GM12872 (cell line): Measurements from ENCODE around the gene TENM3.
A peak's percentile ranks its signal among the peaks of the same experiment; 100 is the strongest.

Experiments
- TF ChIP-seq, protein P1 (sequence below): IDR thresholded peaks from 3 replicates; pipeline ENCODE4 v1.5.1; 2011; ENCODE audit warnings: low read depth, mild to moderate bottlenecking, low read length, moderate library complexity; ENCODE audit not compliant: insufficient read depth

Gene TENM3

DNA sequence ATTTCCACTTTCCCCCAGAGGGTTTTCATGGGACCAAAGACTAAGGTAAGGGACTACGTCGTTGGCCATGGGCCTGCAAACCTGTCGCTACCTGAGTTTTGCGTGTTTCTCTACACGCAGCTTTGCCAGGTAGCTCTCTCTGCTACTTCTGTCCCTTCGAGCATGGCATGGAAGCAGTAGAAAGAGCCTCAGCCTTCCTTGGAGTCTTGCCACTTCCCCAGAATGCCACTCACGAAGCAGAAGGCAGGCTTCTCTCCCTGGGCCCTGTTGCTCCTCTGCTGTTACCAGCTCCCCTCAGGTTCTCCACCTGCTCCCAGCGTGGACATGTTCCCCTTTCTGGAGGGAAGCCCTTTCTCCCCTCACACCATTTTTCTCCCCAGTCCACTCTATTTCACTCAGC, 381.1 kb downstream of the TENM3 start:
- TF ChIP-seq, protein P1, sequence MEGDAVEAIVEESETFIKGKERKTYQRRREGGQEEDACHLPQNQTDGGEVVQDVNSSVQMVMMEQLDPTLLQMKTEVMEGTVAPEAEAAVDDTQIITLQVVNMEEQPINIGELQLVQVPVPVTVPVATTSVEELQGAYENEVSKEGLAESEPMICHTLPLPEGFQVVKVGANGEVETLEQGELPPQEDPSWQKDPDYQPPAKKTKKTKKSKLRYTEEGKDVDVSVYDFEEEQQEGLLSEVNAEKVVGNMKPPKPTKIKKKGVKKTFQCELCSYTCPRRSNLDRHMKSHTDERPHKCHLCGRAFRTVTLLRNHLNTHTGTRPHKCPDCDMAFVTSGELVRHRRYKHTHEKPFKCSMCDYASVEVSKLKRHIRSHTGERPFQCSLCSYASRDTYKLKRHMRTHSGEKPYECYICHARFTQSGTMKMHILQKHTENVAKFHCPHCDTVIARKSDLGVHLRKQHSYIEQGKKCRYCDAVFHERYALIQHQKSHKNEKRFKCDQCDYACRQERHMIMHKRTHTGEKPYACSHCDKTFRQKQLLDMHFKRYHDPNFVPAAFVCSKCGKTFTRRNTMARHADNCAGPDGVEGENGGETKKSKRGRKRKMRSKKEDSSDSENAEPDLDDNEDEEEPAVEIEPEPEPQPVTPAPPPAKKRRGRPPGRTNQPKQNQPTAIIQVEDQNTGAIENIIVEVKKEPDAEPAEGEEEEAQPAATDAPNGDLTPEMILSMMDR = no peak

DNA sequence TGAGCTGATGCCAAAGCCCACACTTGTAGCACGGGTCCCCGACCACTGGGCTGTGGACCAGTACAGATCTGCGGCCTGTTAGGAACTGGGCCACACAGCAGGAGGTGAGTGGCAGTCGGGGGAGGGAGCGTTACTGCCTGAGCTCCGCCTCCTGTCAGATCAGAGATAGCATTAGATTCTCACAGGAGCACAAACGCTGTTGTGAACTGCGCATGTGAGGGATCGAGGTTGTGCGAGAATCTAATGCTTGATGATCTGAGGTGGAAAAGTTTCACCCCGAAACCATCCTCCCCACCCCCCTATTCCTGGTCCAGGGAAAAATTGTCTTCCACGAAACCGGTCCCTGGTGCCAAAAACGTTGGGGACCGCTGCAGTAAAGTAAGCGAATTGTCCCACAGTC, 382.0 kb downstream of the TENM3 start:
- TF ChIP-seq, protein P1 = no peak

DNA sequence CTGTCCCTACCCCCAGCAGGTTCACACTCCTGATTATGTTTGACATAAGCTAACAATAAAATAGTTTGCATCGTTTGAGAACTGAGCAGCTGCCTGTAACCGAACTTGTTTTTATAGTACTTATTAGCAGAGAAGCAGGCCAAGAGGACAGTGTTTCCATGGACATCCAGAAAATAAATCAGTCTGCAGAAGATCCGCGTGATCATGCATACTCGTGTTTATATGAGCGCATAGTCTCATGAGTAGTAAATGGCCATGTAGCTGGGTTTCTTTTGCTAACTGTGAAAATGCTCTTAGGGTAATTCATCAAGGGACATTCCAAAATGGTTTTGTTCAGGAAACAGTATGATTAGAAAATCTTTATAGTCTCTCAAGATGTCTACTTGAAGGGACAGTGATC, 384.8 kb downstream of the TENM3 start:
- TF ChIP-seq, protein P1 = no peak

DNA sequence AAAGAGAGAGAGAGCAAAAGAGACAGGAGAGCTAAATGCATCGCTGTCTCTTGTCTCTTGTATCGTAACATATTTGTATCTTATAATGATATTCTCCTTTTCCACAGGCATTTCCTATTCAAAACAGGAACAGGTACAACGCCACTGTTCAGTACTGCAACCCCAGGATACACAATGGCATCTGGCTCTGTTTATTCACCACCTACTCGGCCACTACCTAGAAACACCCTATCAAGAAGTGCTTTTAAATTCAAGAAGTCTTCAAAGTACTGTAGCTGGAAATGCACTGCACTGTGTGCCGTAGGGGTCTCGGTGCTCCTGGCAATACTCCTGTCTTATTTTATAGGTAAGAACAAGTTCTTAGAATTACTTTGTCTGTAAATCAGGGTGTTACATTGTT, 385.3 kb downstream of the TENM3 start:
- TF ChIP-seq, protein P1 = no peak

DNA sequence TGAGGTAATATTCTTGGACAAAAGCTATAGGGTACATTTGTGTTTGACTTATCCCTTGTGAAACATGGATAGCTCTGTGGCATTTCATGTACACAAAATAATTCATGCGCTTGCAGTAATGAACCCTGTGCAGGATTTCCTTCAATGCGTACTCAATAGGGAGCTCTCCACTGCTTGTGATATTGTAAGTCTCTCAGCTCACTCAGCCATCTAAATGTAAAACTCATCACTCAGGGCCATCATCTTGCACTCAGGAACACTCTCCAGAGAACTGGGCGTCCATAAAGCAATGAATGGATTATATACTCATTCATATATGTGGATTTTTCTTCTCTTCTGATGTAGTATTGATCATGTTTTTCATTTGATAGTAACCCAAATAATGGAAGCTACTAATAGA, 385.9 kb downstream of the TENM3 start:
- TF ChIP-seq, protein P1 = no peak

DNA sequence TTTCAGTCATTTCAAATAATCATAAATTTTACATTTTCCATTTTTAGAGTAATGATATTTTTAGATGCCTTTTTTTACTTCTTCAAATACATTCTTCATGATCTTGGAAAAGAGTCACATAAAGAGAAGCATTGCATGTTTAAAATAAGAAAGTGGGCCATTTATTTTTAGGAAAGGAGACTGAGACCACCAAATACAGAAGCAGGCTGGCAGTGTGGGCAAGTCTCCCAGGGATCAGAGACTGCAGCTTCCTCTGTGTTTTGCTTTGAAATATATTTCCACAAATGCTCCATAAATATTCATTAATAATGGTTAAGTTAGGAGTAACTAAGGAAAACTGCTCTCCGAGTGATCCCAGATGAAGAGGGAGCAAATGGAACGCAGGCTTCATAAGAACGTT, 397.3 kb downstream of the TENM3 start:
- TF ChIP-seq, protein P1 = no peak

DNA sequence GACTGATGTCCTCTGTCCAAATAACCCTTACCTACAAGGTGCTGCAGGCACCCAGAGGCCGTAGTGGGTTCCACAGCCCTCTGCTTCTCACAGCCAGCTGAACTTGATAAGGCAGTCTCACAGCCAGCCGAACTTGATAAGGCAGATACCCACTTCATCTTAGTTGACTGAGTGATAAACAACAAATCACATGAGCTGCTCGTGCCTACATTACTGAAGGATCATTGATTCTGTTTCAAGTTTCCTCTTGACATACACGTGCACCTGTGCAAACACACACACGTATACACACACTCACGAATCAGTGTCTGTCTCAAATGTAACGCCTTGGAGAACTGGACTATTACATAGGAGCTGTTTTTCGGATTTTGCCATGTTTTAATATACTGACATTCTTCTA, 397.7 kb downstream of the TENM3 start:
- TF ChIP-seq, protein P1 = no peak

DNA sequence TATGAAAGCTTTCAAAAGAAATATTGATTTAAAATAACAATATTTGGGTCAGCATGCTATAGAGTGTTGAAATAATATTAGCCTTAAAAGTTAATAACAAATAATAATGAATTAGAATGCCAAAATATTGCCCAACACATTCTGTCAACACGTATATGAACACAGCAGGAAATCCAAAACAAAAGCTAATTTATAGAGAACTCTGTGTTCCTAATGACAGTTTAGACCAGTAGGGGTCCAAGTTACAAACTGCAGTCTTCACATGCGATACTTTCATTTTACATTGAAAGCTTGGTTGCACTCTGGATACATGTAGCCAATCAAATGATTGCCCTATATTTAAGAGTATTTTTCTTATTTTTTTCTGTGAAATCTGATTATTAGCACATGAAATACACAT, 399.6 kb downstream of the TENM3 start:
- TF ChIP-seq, protein P1 = peak; percentile 16; the same call in 1 of the 3 replicates
